ENCODE measurements around the gene EFEMP1. TPM values are rescaled to one million over a fixed set of nuclear protein-coding genes. Genes with fewer than 3 reads are reported as not detected.

Gene EFEMP1
- total and polyA plus RNA-seq, 4 donors: 0.65 to 11.5 (median 6.5) TPM

- no peak for TF ChIP-seq CTCF (IDR thresholded peaks at IDR 0.05; ENCODE audit: low read depth, low read length, missing input control)
- Histone ChIP-seq H3K9ac (ENCODE audit: low read depth in 1 of 2, low read length in 2 of 2) (no peak overlapping the region), H3K9me3 (ENCODE audit: control insufficient read depth in 4 of 4, low read length in 3 of 4) (no peaks in the 10 kb centered on the region), H3K4me1 (ENCODE audit: control insufficient read depth in 4 of 4, insufficient read depth in 4 of 4, low read length in 3 of 4) (no peaks in the 10 kb centered on the region), H3K4me3 (ENCODE audit: low read depth in 1 of 3, low read length in 3 of 3) (no peak overlapping the region), H3K27me3 (ENCODE audit: control insufficient read depth in 4 of 4, insufficient read depth in 4 of 4, low read length in 3 of 4) (peaks cover 0 to 2% (median 0%) of the 10 kb centered on the region in 4 donors), H3K27ac (ENCODE audit: low read depth in 1 of 2, low read length in 2 of 2) (no peak overlapping the region), H3K36me3 (ENCODE audit: control insufficient read depth in 4 of 4, insufficient read depth in 3 of 4, low read depth in 1 of 4, low read length in 3 of 4) (no peaks in the 10 kb centered on the region)
- no peak for DNase-seq (ENCODE audit: low spot score)
- 56% methylated on average over 2 of the region's 2 CpGs for WGBS
Observed at GRCh38 chr2:55934337-55934736, 10.8 kb upstream of the EFEMP1 start.

- Histone ChIP-seq H3K4me1 (ENCODE audit: control insufficient read depth in 4 of 4, insufficient read depth in 4 of 4, low read length in 3 of 4) (no peaks in the 10 kb centered on the region), H3K4me3 (ENCODE audit: low read depth in 1 of 3, low read length in 3 of 3) (no peak overlapping the region), H3K27ac (ENCODE audit: low read depth in 1 of 2, low read length in 2 of 2) (no peak overlapping the region), H3K9me3 (ENCODE audit: control insufficient read depth in 4 of 4, low read length in 3 of 4) (no peaks in the 10 kb centered on the region), H3K36me3 (ENCODE audit: control insufficient read depth in 4 of 4, insufficient read depth in 3 of 4, low read depth in 1 of 4, low read length in 3 of 4) (no peaks in the 10 kb centered on the region), H3K9ac (ENCODE audit: low read depth in 1 of 2, low read length in 2 of 2) (no peak overlapping the region), H3K27me3 (ENCODE audit: control insufficient read depth in 4 of 4, insufficient read depth in 4 of 4, low read length in 3 of 4) (peaks cover 0 to 2% (median 0%) of the 10 kb centered on the region in 4 donors)
- DNase-seq (ENCODE audit: low spot score): no peak
- no peak for TF ChIP-seq YY1 (IDR thresholded peaks at IDR 0.05)
- TF ChIP-seq REST (IDR thresholded peaks at IDR 0.05): no peak
- no peak for TF ChIP-seq GABPA (IDR thresholded peaks at IDR 0.05 in 1 of 2, conservative IDR thresholded peaks at IDR 0.05 in 1 of 2)
- no peak for TF ChIP-seq FOXA2 (IDR thresholded peaks at IDR 0.05)
- TF ChIP-seq SP1 (IDR thresholded peaks at IDR 0.05): no peak
- TF ChIP-seq TAF1 (conservative IDR thresholded peaks at IDR 0.05): no peak
- no peak for TF ChIP-seq RAD21 (IDR thresholded peaks at IDR 0.05)
- no peak for TF ChIP-seq NR2F2 (IDR thresholded peaks at IDR 0.05)
- TF ChIP-seq HNF4A (conservative IDR thresholded peaks at IDR 0.05): no peak
- no peak for TF ChIP-seq RXRA (IDR thresholded peaks at IDR 0.05)
- no peak for TF ChIP-seq JUND (IDR thresholded peaks at IDR 0.05)
- TF ChIP-seq MAX (IDR thresholded peaks at IDR 0.05): no peak
- 71% methylated on average over 3 of the region's 3 CpGs for WGBS
Observed at GRCh38 chr2:55932843-55933242, 9.3 kb upstream of the EFEMP1 start.

GRCh38 chr2:55931281-55931680 is 7.7 kb upstream of the EFEMP1 start:
- no peaks in the 10 kb centered on the region for H3K4me1 ChIP-seq (ENCODE audit: control insufficient read depth in 4 of 4, insufficient read depth in 4 of 4, low read length in 3 of 4)
- no peak overlapping the region for H3K4me3 ChIP-seq (ENCODE audit: low read depth in 1 of 3, low read length in 3 of 3)
- H3K9me3 ChIP-seq (ENCODE audit: control insufficient read depth in 4 of 4, low read length in 3 of 4): no peaks in the 10 kb centered on the region
- no peak overlapping the region for H3K9ac ChIP-seq (ENCODE audit: low read depth in 1 of 2, low read length in 2 of 2)
- H3K27me3 ChIP-seq (ENCODE audit: control insufficient read depth in 4 of 4, insufficient read depth in 4 of 4, low read length in 3 of 4): peaks cover 0 to 2% (median under 1%) of the 10 kb centered on the region in 4 donors
- no peak overlapping the region for H3K27ac ChIP-seq (ENCODE audit: low read depth in 1 of 2, low read length in 2 of 2)
- WGBS: 53% methylated on average over 3 of the region's 3 CpGs
- TF ChIP-seq REST (IDR thresholded peaks at IDR 0.05) (no peak), MAX (IDR thresholded peaks at IDR 0.05) (no peak), FOXA1 (IDR thresholded peaks at IDR 0.05) (no peak), GABPA (IDR thresholded peaks at IDR 0.05 in 1 of 2, conservative IDR thresholded peaks at IDR 0.05 in 1 of 2) (no peak), ZBTB33 (IDR thresholded peaks at IDR 0.05) (no peak), NR2F2 (IDR thresholded peaks at IDR 0.05) (no peak), RXRA (IDR thresholded peaks at IDR 0.05) (no peak)
- no peak for DNase-seq (ENCODE audit: low spot score)
- no peaks in the 10 kb centered on the region for H3K36me3 ChIP-seq (ENCODE audit: control insufficient read depth in 4 of 4, insufficient read depth in 3 of 4, low read depth in 1 of 4, low read length in 3 of 4)
